ENCODE results near the gene CD81. TPM values are rescaled to one million over a fixed set of nuclear protein-coding genes. Genes with fewer than 3 reads are reported as not detected.

CD81 gene
- total and polyA plus RNA-seq, 2 experiments from 2014 or later, result 88.6 to 290 TPM

DNA sequence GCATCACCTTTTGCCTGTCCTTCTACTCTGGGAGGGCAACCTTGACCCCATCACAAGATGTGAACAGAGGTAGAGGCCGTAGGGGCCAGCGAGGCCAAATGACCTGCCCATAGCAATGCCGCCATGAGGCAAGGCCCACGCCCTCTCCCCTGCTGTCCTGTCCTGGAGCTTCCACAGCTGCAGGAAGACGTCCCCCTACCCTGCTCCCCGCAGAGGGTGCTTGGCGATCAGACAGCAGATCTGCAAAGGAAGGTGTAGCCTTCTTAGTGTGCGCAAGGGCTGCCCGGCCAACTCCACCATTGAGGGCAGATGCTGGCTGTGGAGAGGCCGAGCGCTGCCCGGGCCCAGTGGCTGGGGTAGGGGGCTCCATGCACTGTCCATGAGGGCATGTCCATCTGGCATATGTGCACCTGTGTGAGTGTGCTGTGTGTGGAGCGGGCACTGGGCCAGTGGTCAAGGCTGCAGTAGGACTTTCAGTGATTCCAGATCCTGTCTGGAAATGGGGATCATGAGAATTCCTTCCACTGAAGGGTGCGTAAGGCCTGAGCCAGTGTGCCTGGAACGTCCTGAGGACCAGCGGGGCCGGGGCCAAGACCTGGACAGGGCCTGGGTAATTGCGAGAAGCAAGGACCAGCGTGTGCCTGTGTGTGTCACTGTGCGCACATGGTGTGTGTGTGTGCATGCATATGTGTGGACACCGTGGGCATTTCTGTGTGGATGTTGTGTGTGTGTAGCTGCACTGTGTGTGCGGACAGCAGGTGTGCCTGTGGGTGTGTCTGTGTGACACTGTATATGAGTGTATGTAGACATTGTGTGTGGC lies 56.2 kb downstream of the CD81 start:
- no peaks in the 10 kb centered on the region for H4K20me1 ChIP-seq (replicated peaks; ENCODE audit: insufficient read depth)
- no peak overlapping the region for H2AFZ ChIP-seq
- Mint-ChIP-seq H3K4me3 (no peak overlapping the region), H3K4me1 (no peaks in the 10 kb centered on the region), H3K9me3 (no peaks in the 10 kb centered on the region), H3K27me3 (ENCODE audit: insufficient read depth, low read depth, poor library complexity) (peaks cover 9% of the 10 kb centered on the region), H3K27ac (no peak overlapping the region), H3K36me3 (ENCODE audit: low read depth) (no peaks in the 10 kb centered on the region)
- H3K36me3 ChIP-seq (ENCODE audit: insufficient read depth), result no peaks in the 10 kb centered on the region
- no peaks in the 10 kb centered on the region for H3K4me1 ChIP-seq (ENCODE audit: insufficient read depth)
- 0 out of 2 replicates have a peak, but pooled peaks cover 4% of the 10 kb centered on the region for H3K9me2 ChIP-seq (ENCODE audit: insufficient read depth)
- H3K4me2 ChIP-seq, result no peak overlapping the region
- no peak overlapping the region for H3K4me3 ChIP-seq
- TF ChIP-seq NANOG (IDR thresholded peaks at IDR 0.05; ENCODE audit: borderline replicate concordance), result no peak
- TF ChIP-seq ZNF462 (CRISPR knock-in tag; IDR thresholded peaks at IDR 0.05), result no peak
- TF ChIP-seq ZNF331 (CRISPR knock-in tag; IDR thresholded peaks at IDR 0.05; ENCODE audit: low read depth), result no peak
- no peak for TF ChIP-seq JUNB (IDR thresholded peaks at IDR 0.05; ENCODE audit: unreplicated experiment)
- TF ChIP-seq ZNF114 (CRISPR knock-in tag; IDR thresholded peaks at IDR 0.05), result no peak
- TF ChIP-seq REST (IDR thresholded peaks at IDR 0.05; ENCODE audit: unreplicated experiment), result no peak
- no peak for TF ChIP-seq EZH2phosphoT487 (IDR thresholded peaks at IDR 0.05; ENCODE audit: unreplicated experiment)
- no peak for TF ChIP-seq ETS1 (IDR thresholded peaks at IDR 0.05)
- TF ChIP-seq POLR2AphosphoS5 (IDR thresholded peaks at IDR 0.05; ENCODE audit: low read depth), result no peak
- H3F3A ChIP-seq (replicated peaks; ENCODE audit: low read depth), result no peaks in the 10 kb centered on the region
- H3K27ac ChIP-seq (ENCODE audit: low read depth), result no peak overlapping the region
- ATAC-seq (no peak), DNase-seq (ENCODE audit: low spot score) (no peak)
- H3K79me2 ChIP-seq (replicated peaks; ENCODE audit: insufficient read depth), result no peaks in the 10 kb centered on the region
- no peaks in the 10 kb centered on the region; the same call in 1 of the 2 replicates for H3K27me3 ChIP-seq (ENCODE audit: insufficient read depth)
